ENCODE measurements around the gene PRAME.

PRAME gene

GRCh38 chr22:22590136-22590891 lies 31.2 kb upstream of the PRAME start:
- Histone ChIP-seq H3K4me1 (ENCODE audit: control insufficient read depth, insufficient read depth, low read length) (no peaks in the 10 kb centered on the region), H3K27ac (ENCODE audit: extremely low read depth, low read depth, low read length) (no peak overlapping the region), H3K9me3 (ENCODE audit: control insufficient read depth, insufficient read depth, low read depth, low read length) (no peaks in the 10 kb centered on the region), H3K4me3 (ENCODE audit: low read depth, low read length) (no peak overlapping the region), H3K36me3 (ENCODE audit: control insufficient read depth in 2 of 2, insufficient read depth in 1 of 2, low read length in 2 of 2) (no peaks in the 10 kb centered on the region)
- ChIA-PET CTCF (interaction anchor here (0.6 to 7.0 kb wide), 17 partner anchors 8 to 370 kb away, joined by 3 to 148 read pairs (median 4); no protein-coding TSS in a partner anchor), POLR2A (no interaction called here)
- TF ChIP-seq MZF1 (tag by site-specific recombination; IDR thresholded peaks at IDR 0.05; ENCODE audit: borderline replicate concordance) = peak; percentile 32; the same call in 1 of the 2 replicates
- no peak for TF ChIP-seq HOXD13 (CRISPR knock-in tag; IDR thresholded peaks at IDR 0.05; ENCODE audit: borderline replicate concordance)

- Histone ChIP-seq H3K4me3 (ENCODE audit: low read depth, low read length) (no peak overlapping the region), H3K27ac (ENCODE audit: extremely low read depth, low read depth, low read length) (no peak overlapping the region), H3K4me1 (ENCODE audit: control insufficient read depth, insufficient read depth, low read length) (no peaks in the 10 kb centered on the region), H3K36me3 (ENCODE audit: control insufficient read depth in 2 of 2, insufficient read depth in 1 of 2, low read length in 2 of 2) (no peaks in the 10 kb centered on the region), H3K9me3 (ENCODE audit: control insufficient read depth, insufficient read depth, low read depth, low read length) (no peaks in the 10 kb centered on the region)
- TF ChIP-seq PRDM4 (tag by site-specific recombination; IDR thresholded peaks at IDR 0.05) = no peak
- ChIA-PET POLR2A (no interaction called here), CTCF (interaction anchor here (0.6 to 7.0 kb wide), 16 partner anchors 11 to 803 kb away, joined by 3 to 148 read pairs (median 4); partner anchors contain the start of gene PRAME)
Measured at GRCh38 chr22:22588485-22589164, 29.6 kb upstream of the PRAME start.

- Histone ChIP-seq H3K9me3 (ENCODE audit: control insufficient read depth, insufficient read depth, low read depth, low read length) (no peaks in the 10 kb centered on the region), H3K4me1 (ENCODE audit: control insufficient read depth, insufficient read depth, low read length) (no peaks in the 10 kb centered on the region), H3K4me3 (ENCODE audit: low read depth, low read length) (no peak overlapping the region), H3K36me3 (ENCODE audit: control insufficient read depth in 2 of 2, insufficient read depth in 1 of 2, low read length in 2 of 2) (no peaks in the 10 kb centered on the region), H3K27ac (ENCODE audit: extremely low read depth, low read depth, low read length) (no peak overlapping the region)
- CTCF ChIA-PET = interaction anchor here (0.6 to 7.0 kb wide), 38 partner anchors 12 to 393 kb away, joined by 3 to 148 read pairs (median 5); no protein-coding TSS in a partner anchor
- POLR2A ChIA-PET = no interaction called here
- TF ChIP-seq ZBTB6 (tag by site-specific recombination; IDR thresholded peaks at IDR 0.05) (no peak), GLI2 (tag by site-specific recombination; IDR thresholded peaks at IDR 0.05; ENCODE audit: borderline replicate concordance, low read depth) (no peak), ZNF362 (tag by site-specific recombination; IDR thresholded peaks at IDR 0.05) (no peak), ZNF169 (tag by site-specific recombination; IDR thresholded peaks at IDR 0.05) (no peak), ZNF701 (tag by site-specific recombination; IDR thresholded peaks at IDR 0.05) (no peak), PRDM6 (tag by site-specific recombination; IDR thresholded peaks at IDR 0.05) (no peak), ZNF785 (tag by site-specific recombination; IDR thresholded peaks at IDR 0.05) (no peak), ZBTB20 (tag by site-specific recombination; IDR thresholded peaks at IDR 0.05) (no peak), ZNF501 (tag by site-specific recombination; IDR thresholded peaks at IDR 0.05) (no peak)
Measured at GRCh38 chr22:22587577-22588188, 28.6 kb upstream of the PRAME start.
